Ectodermal cell (in vitro differentiated cells): ENCODE results near the gene GPR132.

ENCODE experiments used
- H3K27ac ChIP-seq: 2 replicates; pipeline ENCODE4 v1.7.0; 2013; ENCODE audit warnings: mild to moderate bottlenecking, low read depth, low read length; ENCODE audit not compliant: insufficient read depth, poor library complexity, severe bottlenecking
- H3K27me3 ChIP-seq: 2 replicates; pipeline ENCODE4 v1.7.0; 2013; ENCODE audit warnings: mild to moderate bottlenecking, low read length; ENCODE audit not compliant: insufficient read depth, control insufficient read depth, poor library complexity, severe bottlenecking
- H3K36me3 ChIP-seq: one replicate; pipeline ENCODE4 v1.7.0; 2013; ENCODE audit warnings: low read length; ENCODE audit not compliant: control insufficient read depth, insufficient read depth
- H3K4me1 ChIP-seq: one replicate; pipeline ENCODE4 v1.7.0; 2013; ENCODE audit warnings: low read length; ENCODE audit not compliant: control insufficient read depth, insufficient read depth
- H3K4me3 ChIP-seq: 2 replicates; pipeline ENCODE4 v1.7.0; 2013; ENCODE audit warnings: low read depth, low read length, control low read depth; ENCODE audit not compliant: insufficient read depth
- H3K9me3 ChIP-seq: 2 replicates; pipeline ENCODE4 v1.7.0; 2013; ENCODE audit warnings: mild to moderate bottlenecking, low read length, moderate library complexity; ENCODE audit not compliant: control insufficient read depth
- WGBS, 2 experiments: methylation state at CpG; one replicate each; pipeline ENCODE4 v1.1.7; 2013; ENCODE audit warnings: missing lambda C conversion rate in 2 of 2; 5-methylcytosine and 5-hydroxymethylcytosine counted together

GPR132 gene

GRCh38 chr14:105099778-105100177 is 34.5 kb upstream of the GPR132 start:
- H3K4me1 ChIP-seq, result no peaks in the 10 kb centered on the region
- H3K9me3 ChIP-seq, result peaks cover 5% of the 10 kb centered on the region
- no peak overlapping the region for H3K4me3 ChIP-seq
- no peaks in the 10 kb centered on the region for H3K36me3 ChIP-seq
- H3K27ac ChIP-seq, result no peak overlapping the region
- WGBS, 2 experiments, result 79 to 83% methylated on average over 6 of the region's 6 CpGs
- H3K27me3 ChIP-seq, result peaks cover 7% of the 10 kb centered on the region

DNA sequence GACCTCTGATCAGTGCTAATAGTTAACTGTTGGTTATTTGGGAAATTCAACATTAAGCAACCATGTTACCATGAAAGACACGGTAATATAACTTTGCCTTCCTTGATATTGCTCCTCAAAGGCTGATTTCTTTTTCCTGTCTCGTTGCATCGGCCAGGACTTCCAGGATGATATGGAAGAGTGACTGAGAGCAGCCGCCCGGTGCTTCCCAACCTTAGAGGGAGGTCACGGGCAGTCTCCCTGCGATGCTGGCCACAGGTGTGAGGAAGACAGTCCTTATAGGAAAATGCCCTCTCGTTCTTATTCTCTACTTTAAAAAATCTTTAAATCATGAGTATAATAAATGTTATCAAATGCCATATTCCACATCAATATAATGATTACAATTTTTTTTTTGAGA is 33.1 kb upstream of the GPR132 start:
- no peak overlapping the region for H3K27ac ChIP-seq

GRCh38 chr14:105097794-105098127 is 32.5 kb upstream of the GPR132 start:
- H3K27ac ChIP-seq, result no peak overlapping the region
- 83 to 84% methylated on average over 7 of the region's 7 CpGs for WGBS, 2 experiments
- peaks cover 11% of the 10 kb centered on the region for H3K4me1 ChIP-seq
- H3K9me3 ChIP-seq, result peaks cover 5% of the 10 kb centered on the region
- H3K27me3 ChIP-seq, result peaks cover 27% of the 10 kb centered on the region
- H3K36me3 ChIP-seq, result no peaks in the 10 kb centered on the region
- no peak overlapping the region for H3K4me3 ChIP-seq

More for the DNA sequence above, 33.1 kb upstream of the GPR132 start:
- no peak overlapping the region for H3K4me3 ChIP-seq
- peaks cover 11% of the 10 kb centered on the region for H3K4me1 ChIP-seq
- peaks cover 22% of the 10 kb centered on the region for H3K27me3 ChIP-seq
- H3K36me3 ChIP-seq, result no peaks in the 10 kb centered on the region
- 85 to 90% methylated on average over 7 to 8 of the region's 8 CpGs for WGBS, 2 experiments
- peaks cover 5% of the 10 kb centered on the region for H3K9me3 ChIP-seq

DNA sequence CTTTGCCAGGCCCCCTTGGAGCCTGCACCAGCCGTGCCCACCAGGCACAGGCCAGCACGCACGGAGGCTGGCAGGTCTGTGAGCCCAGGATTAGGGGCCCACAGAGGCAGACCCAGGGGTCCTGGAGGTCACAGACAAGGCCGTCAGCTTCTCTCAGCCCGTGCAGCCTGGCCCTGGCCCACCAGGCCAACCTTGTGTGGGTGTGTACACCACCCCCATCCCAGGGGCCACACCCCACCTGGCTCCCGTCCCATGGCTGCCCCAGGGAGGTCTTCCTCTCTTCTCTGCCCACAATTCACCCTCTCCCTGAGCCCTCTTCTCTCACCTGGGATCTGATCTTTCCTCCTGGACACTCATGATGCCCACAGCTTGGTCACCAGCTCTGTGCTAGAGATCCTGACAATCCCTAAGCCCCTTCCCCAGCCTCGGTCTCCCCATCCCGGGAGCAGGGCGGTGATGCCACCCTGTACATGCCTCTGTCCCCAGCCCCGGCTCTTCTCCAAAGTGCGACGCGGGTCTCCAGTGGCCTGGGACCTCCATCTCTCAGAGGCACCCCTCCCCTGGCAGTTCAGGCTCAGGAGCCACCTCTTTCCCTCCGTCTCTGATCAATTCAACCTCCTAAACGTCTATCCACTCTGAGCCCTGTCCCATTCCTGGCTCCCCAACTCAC is 31.1 kb upstream of the GPR132 start:
- 86 to 87% methylated on average over 15 of the region's 15 CpGs for whole genome bisulfite sequencing, 2 experiments
- no peak overlapping the region for H3K27ac ChIP-seq

DNA sequence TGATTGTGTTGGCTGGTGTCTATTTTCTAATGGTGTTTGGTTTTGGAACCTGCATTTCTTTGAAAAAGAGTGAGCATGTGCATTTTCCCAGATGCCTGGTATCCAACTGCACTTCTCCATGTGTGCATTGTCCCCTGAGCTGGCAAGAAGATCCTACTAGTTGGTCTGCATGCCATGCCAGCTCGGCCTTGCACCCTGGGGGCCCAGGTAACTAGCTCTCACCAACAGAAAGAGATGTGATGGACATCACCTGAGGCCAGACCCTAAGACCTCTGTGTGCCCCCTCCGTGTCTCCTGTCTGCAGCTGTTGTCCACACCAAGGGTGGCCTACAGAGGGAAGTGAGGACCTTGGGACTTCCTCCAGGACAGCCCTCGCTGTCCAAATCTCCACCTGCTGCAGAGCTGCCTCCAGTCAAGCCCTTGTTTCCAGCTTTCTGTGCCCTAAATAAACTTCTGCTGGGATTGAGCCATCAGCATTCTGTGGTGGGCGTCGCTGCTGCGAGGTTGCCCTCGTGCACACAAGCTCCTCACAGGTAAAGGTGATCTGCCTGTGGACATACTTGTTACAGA is 30.1 kb upstream of the GPR132 start:
- 92 to 93% methylated on average over 7 of the region's 7 CpGs for WGBS, 2 experiments
- peaks cover 5% of the 10 kb centered on the region for H3K9me3 ChIP-seq

More for the DNA sequence above, 31.1 kb upstream of the GPR132 start:
- Histone ChIP-seq H3K4me3 (no peak overlapping the region), H3K36me3 (no peaks in the 10 kb centered on the region), H3K27me3 (peaks cover 32% of the 10 kb centered on the region), H3K4me1 (peaks cover 15% of the 10 kb centered on the region), H3K9me3 (peaks cover 5% of the 10 kb centered on the region)

GRCh38 chr14:105094193-105094907 is 29.1 kb upstream of the GPR132 start:
- H3K27ac ChIP-seq, result no peak overlapping the region
- no peaks in the 10 kb centered on the region for H3K36me3 ChIP-seq
- H3K9me3 ChIP-seq, result peaks cover under 1% of the 10 kb centered on the region
- H3K4me3 ChIP-seq, result peak overlapping the region; percentile 58
- H3K27me3 ChIP-seq, result peaks cover 32% of the 10 kb centered on the region
- peaks cover 15% of the 10 kb centered on the region for H3K4me1 ChIP-seq
- WGBS, 2 experiments, result 74 to 77% methylated on average over 14 of the region's 14 CpGs

More for the DNA sequence above, 30.1 kb upstream of the GPR132 start:
- Histone ChIP-seq H3K27me3 (peaks cover 32% of the 10 kb centered on the region), H3K4me1 (peaks cover 15% of the 10 kb centered on the region), H3K27ac (no peak overlapping the region), H3K4me3 (no peak overlapping the region), H3K36me3 (no peaks in the 10 kb centered on the region)

DNA sequence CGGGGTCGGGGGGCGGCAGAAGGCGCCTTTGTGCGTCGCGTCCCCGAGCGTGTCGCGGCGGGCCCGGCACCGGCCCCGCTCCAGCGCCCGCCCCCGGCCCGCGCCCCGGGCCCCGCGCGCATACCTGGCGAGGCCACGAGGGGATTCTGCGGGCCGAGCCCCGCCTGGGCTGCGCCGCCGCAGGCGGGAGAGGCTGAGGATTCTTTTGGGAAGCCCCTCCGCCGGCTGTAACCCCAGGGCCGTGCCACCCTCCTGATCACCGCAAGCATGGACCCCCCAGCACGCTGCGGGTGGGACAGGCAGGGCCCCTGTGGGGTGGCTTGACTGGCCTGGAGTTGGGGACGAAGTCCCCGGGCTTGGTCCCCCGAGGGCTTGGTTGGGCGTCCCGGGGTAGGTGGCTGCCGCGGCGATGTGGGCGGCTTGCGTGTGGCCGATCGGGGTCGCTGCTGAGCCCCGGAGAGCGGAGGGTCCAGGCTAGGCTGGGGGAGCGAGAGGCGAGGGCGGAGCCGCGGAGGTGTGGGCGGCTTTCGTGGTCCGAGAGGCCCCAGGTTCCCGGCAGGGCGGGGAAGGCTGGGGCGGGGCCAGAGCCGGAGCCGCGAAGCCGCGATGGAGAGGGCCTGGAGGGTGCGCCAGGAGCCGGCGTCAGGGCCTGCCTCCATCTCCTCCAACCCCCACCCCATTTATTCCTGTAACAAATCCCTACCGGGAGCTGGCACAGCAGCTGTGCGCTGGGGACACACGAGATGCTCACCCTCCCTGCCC is 28.4 kb upstream of the GPR132 start:
- 1 to 2% methylated on average over 76 of the region's 76 CpGs for WGBS, 2 experiments
- no peaks in the 10 kb centered on the region for H3K36me3 ChIP-seq
- no peaks in the 10 kb centered on the region for H3K9me3 ChIP-seq
- H3K27ac ChIP-seq, result no peak overlapping the region
- peak overlapping the region; percentile 58 for H3K4me3 ChIP-seq
- peaks cover 38% of the 10 kb centered on the region for H3K27me3 ChIP-seq
- peaks cover 15% of the 10 kb centered on the region for H3K4me1 ChIP-seq

DNA sequence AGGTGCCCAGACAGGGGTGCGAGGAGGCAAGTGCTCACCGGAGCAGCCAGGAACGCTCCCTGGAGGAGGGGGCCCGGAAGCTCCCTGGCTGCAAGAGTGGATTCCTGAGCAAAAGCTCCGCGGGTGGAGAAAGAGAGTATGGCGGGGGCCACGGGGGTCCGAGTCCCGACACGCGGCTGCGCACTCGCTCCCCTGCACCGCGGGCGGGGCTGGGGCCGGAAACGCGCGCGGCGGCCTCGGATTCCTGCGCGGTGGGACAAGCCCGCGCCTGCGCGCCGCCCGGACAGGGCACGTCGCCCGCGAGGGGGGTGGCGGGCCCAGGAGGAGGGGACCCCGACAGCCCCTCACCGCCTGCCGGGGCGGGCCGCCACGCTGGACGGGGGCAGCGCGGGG is 27.8 kb upstream of the GPR132 start:
- Histone ChIP-seq H3K9me3 (no peaks in the 10 kb centered on the region), H3K4me3 (peak overlapping the region; percentile 58), H3K4me1 (peaks cover 15% of the 10 kb centered on the region), H3K27me3 (peaks cover 43% of the 10 kb centered on the region), H3K36me3 (no peaks in the 10 kb centered on the region), H3K27ac (no peak overlapping the region)
- WGBS, 2 experiments, result 3 to 4% methylated on average over 46 of the region's 46 CpGs

DNA sequence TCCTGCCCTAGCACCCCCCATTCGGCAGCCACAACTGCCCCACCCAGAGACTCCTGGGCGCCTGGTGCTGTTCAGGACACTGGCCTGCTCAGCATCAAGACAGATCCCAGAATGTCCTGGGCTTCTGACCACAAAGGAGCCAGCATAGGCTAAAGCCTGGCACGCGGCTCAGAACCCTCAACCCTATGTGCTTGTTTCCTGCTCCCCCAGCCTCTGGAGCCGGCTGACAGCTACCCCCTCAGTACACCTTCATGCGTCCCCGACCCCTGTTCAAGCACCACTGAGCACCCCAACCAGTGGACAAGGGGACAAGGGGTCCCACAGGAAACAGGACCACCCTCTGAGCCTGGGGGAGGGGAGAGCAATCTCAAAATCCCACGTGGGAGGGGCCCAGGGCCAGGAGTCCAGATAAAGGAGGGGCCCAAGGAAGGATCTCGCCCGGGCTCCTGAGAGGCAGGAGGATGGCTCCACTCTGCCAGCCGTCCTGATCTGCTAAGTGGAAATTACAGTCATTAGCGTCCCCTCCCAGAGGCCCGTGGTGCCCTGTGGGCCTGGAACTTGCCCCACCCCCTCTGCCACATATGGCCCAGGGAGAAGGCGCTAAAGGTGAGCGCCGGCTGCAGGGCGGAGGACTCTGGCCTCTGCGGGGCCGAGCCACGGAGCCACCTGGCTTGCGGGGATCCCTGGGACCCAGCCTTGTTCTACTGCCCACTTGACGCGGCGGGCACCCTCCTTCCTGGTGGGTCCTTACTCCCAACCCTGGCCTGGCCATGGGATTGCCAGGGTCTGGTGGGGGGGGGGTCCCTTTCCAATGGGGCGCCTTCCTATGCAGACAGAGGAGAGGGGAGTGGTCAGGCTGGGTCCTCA is 27.2 kb upstream of the GPR132 start:
- no peaks in the 10 kb centered on the region for H3K36me3 ChIP-seq
- H3K9me3 ChIP-seq, result no peaks in the 10 kb centered on the region
- WGBS, 2 experiments, result 61 to 65% methylated on average over 25 of the region's 25 CpGs
- H3K4me1 ChIP-seq, result peaks cover 15% of the 10 kb centered on the region
- peak overlapping the region; percentile 58 for H3K4me3 ChIP-seq
- no peak overlapping the region for H3K27ac ChIP-seq
- peaks cover 50% of the 10 kb centered on the region for H3K27me3 ChIP-seq
